ENCODE results near the gene NKD1. TPM values are rescaled to one million over a fixed set of nuclear protein-coding genes. Genes with fewer than 3 reads are reported as not detected.

Gene NKD1
- total RNA-seq, 1 donor from 2014 or later: 0.77 TPM

DNA sequence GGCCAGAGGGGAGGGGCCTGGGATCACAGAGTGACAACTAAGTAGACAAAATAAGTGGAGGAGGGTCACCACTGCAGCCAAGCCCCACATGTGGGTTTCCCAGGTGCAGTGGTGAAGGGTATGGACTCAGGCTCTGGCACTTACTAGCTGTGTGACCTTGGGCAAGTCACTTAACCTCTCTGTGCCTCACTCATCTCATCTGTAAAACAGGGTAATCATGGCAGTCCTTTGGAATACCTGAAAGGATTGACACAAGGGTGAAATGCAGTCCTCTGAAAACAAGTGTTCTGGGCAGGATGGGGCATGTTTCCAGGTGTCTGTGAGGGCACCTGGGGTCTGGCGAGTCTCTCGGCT, 55.8 kb downstream of the NKD1 start:
- DNase-seq: no peak
- peaks cover 15% of the 10 kb centered on the region for H3K4me1 Mint-ChIP-seq
- no peaks in the 10 kb centered on the region for H3K36me3 Mint-ChIP-seq (ENCODE audit: low read depth)
- H3K4me3 Mint-ChIP-seq: no peak overlapping the region
- H3K27me3 Mint-ChIP-seq: no peaks in the 10 kb centered on the region
- H3K9me3 Mint-ChIP-seq: no peaks in the 10 kb centered on the region
- intact Hi-C loops (cut with micrococcal nuclease): no loop called here
- H3K27ac Mint-ChIP-seq: no peak overlapping the region

DNA sequence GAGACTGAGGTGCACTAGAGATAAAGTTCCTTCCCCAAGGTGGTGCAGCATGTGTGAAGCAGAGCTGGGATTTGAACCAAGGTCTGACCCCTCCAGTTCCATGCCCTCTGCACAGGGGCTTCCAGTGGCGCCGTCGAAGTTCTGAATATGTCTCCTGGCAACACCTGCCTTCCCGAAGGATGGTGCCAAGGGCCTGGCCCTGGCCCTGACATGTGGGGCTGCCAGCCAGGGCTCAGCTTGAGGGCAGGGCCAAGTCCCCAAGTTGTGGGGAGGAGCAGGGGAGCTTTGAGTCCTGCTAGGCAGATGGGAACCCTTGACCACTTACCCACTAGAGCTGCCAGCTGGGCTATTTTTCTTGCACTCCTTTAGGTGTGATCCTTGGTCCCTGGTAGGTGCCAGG, 56.4 kb downstream of the NKD1 start:
- H3K4me3 Mint-ChIP-seq: no peak overlapping the region
- intact Hi-C loops (cut with micrococcal nuclease): no loop called here
- no peak overlapping the region for H3K27ac Mint-ChIP-seq
- H3K4me1 Mint-ChIP-seq: peaks cover 13% of the 10 kb centered on the region
- no peak for DNase-seq
- no peaks in the 10 kb centered on the region for H3K36me3 Mint-ChIP-seq (ENCODE audit: low read depth)
- H3K9me3 Mint-ChIP-seq: no peaks in the 10 kb centered on the region
- H3K27me3 Mint-ChIP-seq: no peaks in the 10 kb centered on the region

DNA sequence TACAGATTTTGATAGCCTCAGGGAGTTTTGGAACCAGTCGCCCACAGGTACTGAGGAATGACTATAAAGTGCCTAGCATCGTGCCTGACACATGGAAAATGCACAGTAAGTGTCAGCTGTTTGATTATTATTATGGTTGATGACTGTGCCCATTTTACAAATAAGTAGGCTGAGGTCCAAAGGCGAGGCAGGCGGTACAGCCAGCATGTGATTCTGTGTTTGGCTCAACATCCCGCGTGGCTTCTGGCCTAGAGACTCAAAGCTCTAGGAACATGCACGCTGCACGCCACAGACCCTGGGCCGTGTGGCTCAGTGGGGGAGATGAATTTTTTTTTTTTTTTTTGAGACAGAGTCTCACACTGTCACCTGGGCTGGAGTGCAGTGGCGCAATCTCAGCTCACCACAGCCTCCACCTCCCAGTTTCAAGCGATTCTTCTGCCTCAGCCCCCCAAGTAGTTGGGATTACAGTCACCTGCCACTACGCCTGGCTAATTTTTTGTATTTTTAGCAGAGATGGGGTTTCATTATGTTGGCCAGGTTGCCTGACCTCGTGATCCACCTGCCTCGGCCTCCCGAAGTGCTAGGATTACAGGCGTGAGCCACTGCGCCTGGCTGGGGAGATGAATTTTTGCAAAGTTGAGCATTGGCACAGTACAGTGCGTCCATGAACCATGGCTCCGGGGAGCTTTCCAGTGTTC, 57.7 kb downstream of the NKD1 start:
- DNase-seq: no peak
- no peaks in the 10 kb centered on the region for H3K36me3 Mint-ChIP-seq (ENCODE audit: low read depth)
- no peaks in the 10 kb centered on the region for H3K27me3 Mint-ChIP-seq
- no peak overlapping the region for H3K4me3 Mint-ChIP-seq
- H3K9me3 Mint-ChIP-seq: no peaks in the 10 kb centered on the region
- intact Hi-C loops (cut with micrococcal nuclease): no loop called here
- H3K27ac Mint-ChIP-seq: no peak overlapping the region
- H3K4me1 Mint-ChIP-seq: peaks cover 13% of the 10 kb centered on the region

DNA sequence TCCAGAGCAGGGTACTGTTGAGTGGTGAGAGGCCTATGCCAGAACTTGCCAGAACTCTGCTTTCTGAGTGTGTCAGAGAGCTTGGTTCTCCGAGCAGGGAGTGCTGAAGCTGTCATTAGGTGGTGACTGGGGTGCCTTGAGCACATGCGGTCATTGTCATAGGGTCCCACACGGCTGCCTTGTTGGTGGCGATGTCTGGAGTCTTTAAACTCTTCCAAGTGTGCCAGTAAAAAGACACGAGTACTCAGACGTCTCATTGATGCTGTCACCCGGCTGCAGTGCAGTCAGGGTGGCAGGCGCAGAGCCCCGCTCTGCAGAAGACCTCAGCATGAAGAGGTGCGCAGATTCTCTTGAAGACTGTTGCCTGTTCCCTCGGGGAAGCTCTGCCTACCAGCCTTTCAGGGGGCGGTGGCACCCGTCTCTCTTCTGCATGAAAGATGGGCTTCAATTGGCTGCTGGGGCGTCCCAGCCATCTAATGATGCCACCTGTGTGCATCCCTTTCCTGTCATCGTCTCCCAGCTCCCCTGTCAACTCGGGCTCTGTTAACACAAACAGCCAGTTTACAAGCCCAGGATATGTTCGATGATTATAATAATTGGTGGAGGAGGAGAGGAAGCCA, 58.3 kb downstream of the NKD1 start:
- H3K27me3 Mint-ChIP-seq: no peaks in the 10 kb centered on the region
- no peak overlapping the region for H3K4me3 Mint-ChIP-seq
- DNase-seq: no peak
- H3K27ac Mint-ChIP-seq: no peak overlapping the region
- H3K9me3 Mint-ChIP-seq: no peaks in the 10 kb centered on the region
- H3K4me1 Mint-ChIP-seq: peaks cover 14% of the 10 kb centered on the region
- no peaks in the 10 kb centered on the region for H3K36me3 Mint-ChIP-seq (ENCODE audit: low read depth)
- intact Hi-C loops (cut with micrococcal nuclease): no loop called here

DNA sequence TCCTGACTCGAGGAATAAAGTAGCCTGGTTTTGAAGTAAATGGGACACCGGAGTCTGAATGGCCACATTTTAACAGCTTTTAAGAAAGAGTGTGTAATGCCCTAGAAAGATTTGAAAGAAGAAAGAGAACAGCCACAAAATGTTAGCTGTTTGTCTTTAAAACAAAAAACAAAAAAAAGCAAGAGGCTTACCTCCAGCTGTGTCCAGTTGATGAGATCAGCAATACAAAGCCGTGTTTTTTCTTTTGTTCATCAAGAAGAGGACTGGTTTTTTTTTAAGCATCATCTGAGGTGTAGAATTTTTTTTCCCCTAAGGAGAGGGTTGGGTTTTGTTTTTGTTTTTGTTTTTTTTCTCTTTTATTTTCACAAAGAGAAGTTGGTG, 58.8 kb downstream of the NKD1 start:
- Mint-ChIP-seq H3K27me3 (no peaks in the 10 kb centered on the region), H3K4me3 (no peak overlapping the region), H3K36me3 (ENCODE audit: low read depth) (no peaks in the 10 kb centered on the region), H3K9me3 (no peaks in the 10 kb centered on the region), H3K4me1 (peaks cover 15% of the 10 kb centered on the region), H3K27ac (no peak overlapping the region)
- no peak for DNase-seq
- intact Hi-C loops (cut with micrococcal nuclease): no loop called here

DNA sequence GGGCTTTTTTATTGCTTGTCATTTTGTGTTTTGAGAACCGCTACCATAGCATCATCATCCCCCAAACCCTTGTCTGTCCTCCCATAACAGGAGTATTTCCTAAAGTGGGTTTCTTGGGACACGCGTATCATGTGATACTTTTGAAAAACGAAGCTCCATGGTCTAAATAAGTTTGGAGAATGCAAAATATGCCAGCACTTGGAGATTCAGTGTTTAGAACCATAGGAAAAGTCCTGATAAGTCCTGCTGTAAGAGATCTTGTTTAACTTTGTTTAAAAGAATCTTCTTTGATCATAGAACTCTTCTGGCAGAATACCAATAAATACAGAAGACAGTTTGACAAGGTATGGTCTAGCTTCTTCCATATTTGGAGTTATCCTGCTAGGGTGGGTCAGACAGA, 59.3 kb downstream of the NKD1 start:
- H3K36me3 Mint-ChIP-seq (ENCODE audit: low read depth): no peaks in the 10 kb centered on the region
- peaks cover 14% of the 10 kb centered on the region for H3K4me1 Mint-ChIP-seq
- intact Hi-C loops (cut with micrococcal nuclease): no loop called here
- no peaks in the 10 kb centered on the region for H3K9me3 Mint-ChIP-seq
- H3K27ac Mint-ChIP-seq: no peak overlapping the region
- DNase-seq: no peak
- no peaks in the 10 kb centered on the region for H3K27me3 Mint-ChIP-seq
- no peak overlapping the region for H3K4me3 Mint-ChIP-seq

DNA sequence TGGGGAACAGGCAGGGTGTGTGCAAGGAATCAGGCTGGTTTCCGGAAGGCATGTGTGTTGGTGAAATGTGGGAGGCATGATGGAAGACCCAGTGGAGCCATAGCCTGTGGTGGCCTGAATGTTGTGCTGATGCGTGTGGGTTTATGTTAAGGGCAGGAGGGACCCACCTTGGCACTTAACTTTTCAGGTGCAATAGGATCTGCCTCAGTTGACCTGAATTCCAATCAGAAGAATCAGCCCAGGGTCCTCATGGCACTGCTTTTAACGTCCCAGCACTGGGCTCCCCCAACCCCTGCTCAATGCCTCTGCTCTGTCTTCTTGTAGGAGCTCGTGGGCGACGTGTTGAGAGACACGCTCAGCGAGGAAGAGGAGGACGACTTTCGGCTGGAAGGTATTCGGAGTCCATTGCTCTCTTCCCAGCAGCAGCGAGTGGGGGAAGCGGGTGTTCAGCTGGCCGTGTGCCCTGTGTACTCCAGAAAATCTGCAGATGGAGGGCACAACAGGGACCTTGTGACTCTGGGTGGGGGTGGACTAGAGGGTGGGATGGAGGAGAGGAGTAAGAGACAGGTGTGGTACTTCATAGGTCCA, 59.9 kb downstream of the NKD1 start:
- H3K4me3 Mint-ChIP-seq: no peak overlapping the region
- H3K36me3 Mint-ChIP-seq (ENCODE audit: low read depth): no peaks in the 10 kb centered on the region
- intact Hi-C loops (cut with micrococcal nuclease): no loop called here
- no peak overlapping the region for H3K27ac Mint-ChIP-seq
- peaks cover 8% of the 10 kb centered on the region for H3K4me1 Mint-ChIP-seq
- no peaks in the 10 kb centered on the region for H3K9me3 Mint-ChIP-seq
- DNase-seq: no peak
- no peaks in the 10 kb centered on the region for H3K27me3 Mint-ChIP-seq

DNA sequence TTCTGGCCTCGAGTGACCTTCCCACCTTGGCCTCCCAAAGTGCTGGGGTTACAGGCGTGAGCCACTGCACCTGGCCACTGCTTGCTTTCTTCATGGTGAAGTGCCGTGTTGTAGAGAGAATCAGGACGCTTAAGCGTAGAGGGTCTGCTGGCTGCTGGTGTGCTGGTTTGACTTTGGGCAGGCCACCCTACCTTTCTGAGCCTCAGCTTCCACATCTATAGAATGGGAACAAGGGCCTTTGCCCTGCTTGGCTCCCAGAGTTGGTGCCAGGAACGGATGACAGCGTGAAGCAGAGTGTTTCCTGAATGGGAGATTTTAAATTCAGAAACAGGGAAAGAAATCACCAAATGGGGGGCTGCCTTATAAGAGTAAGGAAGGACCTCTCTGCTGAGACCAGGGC, 60.9 kb downstream of the NKD1 start:
- no peak overlapping the region for H3K27ac Mint-ChIP-seq
- H3K9me3 Mint-ChIP-seq: no peaks in the 10 kb centered on the region
- no peaks in the 10 kb centered on the region for H3K27me3 Mint-ChIP-seq

DNA sequence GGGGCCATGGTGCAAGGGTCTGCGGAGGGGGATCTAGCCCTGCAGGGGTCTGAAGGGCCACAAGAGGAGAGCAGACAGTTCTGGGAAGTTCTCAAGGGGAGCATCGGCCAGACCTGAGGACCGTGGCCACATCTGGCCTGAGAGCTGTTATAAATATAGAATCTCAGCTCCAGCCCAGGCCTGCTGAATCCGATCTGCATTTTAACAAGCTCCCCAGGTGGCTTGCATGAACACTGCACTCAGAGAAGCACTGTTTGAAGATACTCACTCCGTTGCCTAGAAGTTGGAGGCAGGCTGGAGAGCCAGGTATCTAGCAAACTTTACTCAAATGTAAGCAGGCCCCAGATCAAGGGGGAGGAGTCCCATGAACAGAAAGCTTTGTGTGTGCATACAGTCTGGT, 61.3 kb downstream of the NKD1 start:
- no peak for DNase-seq
- Mint-ChIP-seq H3K4me1 (peaks cover 5% of the 10 kb centered on the region), H3K9me3 (no peaks in the 10 kb centered on the region), H3K4me3 (no peak overlapping the region), H3K27me3 (no peaks in the 10 kb centered on the region), H3K36me3 (ENCODE audit: low read depth) (no peaks in the 10 kb centered on the region), H3K27ac (no peak overlapping the region)
- intact Hi-C loops (cut with micrococcal nuclease): no loop called here

More for the DNA sequence above, 60.9 kb downstream of the NKD1 start:
- peaks cover 3% of the 10 kb centered on the region for H3K4me1 Mint-ChIP-seq
- H3K36me3 Mint-ChIP-seq (ENCODE audit: low read depth): no peaks in the 10 kb centered on the region
- intact Hi-C loops (cut with micrococcal nuclease): no loop called here
- DNase-seq: no peak
- H3K4me3 Mint-ChIP-seq: no peak overlapping the region

DNA sequence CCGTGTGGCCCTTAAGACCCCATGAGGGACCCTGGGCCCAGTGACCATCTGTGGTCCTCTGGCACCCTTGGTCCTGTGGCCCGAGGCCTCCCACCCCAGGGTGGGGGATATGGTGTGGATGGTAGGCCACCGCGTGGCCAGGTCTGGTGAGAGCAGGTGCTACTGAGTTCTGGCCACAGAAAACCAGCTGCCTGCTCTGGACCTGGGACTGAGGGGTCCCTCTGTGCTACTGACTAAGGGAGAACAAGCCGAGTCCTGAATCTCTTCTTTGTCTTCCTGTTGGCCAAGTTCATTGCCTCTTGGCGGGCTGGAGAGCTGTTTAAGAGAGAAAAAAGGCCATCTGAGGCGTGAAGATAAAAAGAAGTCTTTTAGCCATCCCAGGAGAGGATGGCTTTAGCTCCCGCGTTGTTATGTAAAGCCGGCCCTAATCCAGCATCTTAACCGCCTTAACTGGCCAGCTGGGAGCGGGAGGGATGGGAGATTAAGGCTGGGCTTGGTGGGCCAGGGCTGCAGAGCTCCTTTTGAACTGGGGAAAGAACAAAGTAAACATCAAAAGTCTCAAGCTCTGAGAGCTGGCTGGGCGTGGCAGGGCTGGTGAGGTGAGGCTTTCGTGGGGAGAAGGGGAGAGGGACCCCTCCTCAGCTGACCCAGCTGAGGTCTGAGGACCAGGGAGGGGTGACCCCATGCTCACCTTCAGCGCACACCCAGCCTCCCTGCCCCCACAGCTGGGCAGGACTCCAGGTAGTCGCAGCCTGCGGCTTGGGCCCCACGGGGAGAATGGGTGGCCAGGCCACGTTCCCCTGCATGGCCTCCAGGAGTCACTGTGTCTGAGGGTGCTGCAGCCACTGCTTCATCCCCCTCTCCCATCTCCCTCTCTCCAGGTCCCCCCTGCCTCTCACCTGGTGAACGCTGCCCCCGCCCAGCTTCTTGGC, 62.4 kb downstream of the NKD1 start:
- H3K4me3 Mint-ChIP-seq: no peak overlapping the region
- DNase-seq: no peak
- intact Hi-C loops (cut with micrococcal nuclease): no loop called here
- no peaks in the 10 kb centered on the region for H3K36me3 Mint-ChIP-seq (ENCODE audit: low read depth)
- no peaks in the 10 kb centered on the region for H3K27me3 Mint-ChIP-seq
- H3K4me1 Mint-ChIP-seq: peaks cover 5% of the 10 kb centered on the region
- H3K27ac Mint-ChIP-seq: no peak overlapping the region
- H3K9me3 Mint-ChIP-seq: no peaks in the 10 kb centered on the region

DNA sequence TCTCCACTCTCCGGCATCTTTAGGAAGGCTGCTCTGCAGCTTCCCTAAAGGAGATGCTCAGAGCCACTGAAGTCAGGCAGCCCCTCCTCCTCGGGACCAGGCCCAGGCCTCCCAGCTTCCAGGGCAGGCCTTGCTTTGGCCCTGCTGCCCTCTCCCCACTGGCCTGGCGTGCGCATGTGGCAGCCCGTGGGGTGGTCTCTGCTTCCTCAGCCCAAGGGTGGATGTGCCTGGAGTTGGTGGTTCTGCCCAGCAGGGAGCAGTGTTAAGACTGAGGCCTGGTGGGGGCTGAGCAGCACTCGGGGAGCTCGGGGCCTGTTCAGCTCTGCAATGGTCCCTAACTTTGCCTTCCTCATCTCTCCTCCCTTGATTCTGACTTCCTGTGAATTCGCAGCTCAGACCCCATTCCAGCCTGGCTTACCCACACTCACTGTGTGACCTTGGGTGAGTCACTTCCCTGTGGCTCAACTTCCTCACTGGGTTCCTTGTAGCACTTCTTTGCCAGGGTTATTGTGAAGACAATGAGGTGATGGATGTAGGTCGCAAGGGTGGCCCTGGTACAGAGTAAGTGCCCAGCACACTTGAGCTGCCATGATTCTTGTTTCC, 63.2 kb downstream of the NKD1 start:
- Mint-ChIP-seq H3K4me1 (peaks cover 5% of the 10 kb centered on the region), H3K36me3 (ENCODE audit: low read depth) (no peaks in the 10 kb centered on the region), H3K4me3 (no peak overlapping the region), H3K27me3 (no peaks in the 10 kb centered on the region), H3K27ac (no peak overlapping the region), H3K9me3 (no peaks in the 10 kb centered on the region)
- intact Hi-C loops (cut with micrococcal nuclease): no loop called here
- no peak for DNase-seq

DNA sequence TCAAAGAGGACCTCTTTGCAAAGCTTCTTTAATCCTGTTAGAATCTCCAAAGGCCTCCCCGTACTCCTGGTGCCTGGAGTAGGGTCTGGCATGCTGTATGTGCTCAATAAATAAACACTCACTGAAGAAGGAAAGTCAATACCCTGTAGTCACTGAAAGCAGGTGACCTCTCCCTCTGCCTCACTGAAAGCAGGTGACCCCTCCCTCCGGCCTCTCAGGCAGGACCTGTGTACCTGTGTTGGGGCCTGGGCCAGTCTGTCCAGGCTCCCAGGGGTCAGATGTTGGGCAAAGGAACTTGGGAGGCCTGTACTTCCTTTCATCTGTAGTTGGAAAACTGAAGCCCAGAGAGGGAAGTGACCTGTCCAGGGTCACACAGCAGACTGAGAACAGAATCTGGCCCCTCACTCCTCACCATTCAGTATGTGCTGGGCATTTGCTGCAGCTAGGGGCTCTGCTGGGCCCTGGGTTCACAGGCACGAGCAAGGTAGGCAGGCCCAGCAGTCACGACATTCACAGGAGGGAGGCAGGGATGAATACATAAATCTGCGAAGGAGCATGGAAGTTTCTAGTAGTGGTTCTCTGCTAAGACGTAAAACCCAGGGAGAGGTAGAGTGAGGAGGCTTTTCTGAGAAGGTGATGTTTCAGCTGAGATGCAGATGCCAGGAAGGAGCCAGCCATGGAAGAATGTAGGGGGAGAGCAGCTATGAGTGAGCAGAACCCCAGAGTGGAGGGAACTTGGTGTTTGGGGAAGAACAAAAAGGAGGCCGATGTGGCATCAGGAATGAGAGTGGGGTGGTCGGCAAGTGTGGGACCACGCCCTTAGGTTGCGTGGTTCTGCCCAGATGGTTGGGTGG, 64.0 kb downstream of the NKD1 start:
- intact Hi-C loops (cut with micrococcal nuclease): no loop called here
- Mint-ChIP-seq H3K4me1 (peaks cover 9% of the 10 kb centered on the region), H3K27me3 (no peaks in the 10 kb centered on the region), H3K9me3 (no peaks in the 10 kb centered on the region), H3K36me3 (ENCODE audit: low read depth) (no peaks in the 10 kb centered on the region), H3K4me3 (no peak overlapping the region), H3K27ac (no peak overlapping the region)
- no peak for DNase-seq

DNA sequence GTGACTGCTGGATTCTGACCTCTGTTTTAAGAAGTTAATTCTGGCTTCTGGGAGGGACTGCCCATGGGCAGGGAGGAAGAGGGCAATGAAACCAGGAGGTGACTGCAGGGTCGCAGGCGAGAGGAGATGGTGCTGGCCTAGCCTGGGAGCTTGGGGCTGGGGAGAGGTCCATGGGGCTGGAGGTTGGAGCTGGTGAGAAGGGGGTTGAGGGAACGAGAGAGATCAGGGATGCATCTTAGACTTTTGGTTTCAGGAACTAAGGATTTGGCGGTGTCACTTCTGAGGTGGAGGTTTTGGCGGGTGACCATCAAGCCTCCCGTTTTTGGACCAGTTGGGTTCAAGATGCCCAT, 64.6 kb downstream of the NKD1 start:
- Mint-ChIP-seq H3K9me3 (no peaks in the 10 kb centered on the region), H3K36me3 (ENCODE audit: low read depth) (no peaks in the 10 kb centered on the region), H3K27me3 (no peaks in the 10 kb centered on the region), H3K4me1 (peaks cover 11% of the 10 kb centered on the region), H3K4me3 (no peak overlapping the region), H3K27ac (no peak overlapping the region)
- no peak for DNase-seq
- intact Hi-C loops (cut with micrococcal nuclease): no loop called here

Data from activated CD4-positive, alpha-beta T cell treated with anti-CD3 and anti-CD28 coated beads, Interleukin-2, amount 10 ng/mL, durations not matched to agents 24 days and 14 days (primary cell).